ENCODE data around the gene CDHR3. TPM values are rescaled to one million over a fixed set of nuclear protein-coding genes. Genes with fewer than 3 reads are reported as not detected.

CDHR3 gene
- total RNA-seq, 1 donor, result 4.4 TPM

- no peak overlapping the region for H3K4me3 ChIP-seq (ENCODE audit: low read length)
Observed at GRCh38 chr7:106064771-106065574, 101.9 kb downstream of the CDHR3 start.

GRCh38 chr7:106065575-106066500 lies 102.8 kb downstream of the CDHR3 start:
- Histone ChIP-seq H3K9me3 (ENCODE audit: low read depth, low read length) (no peaks in the 10 kb centered on the region), H3K4me1 (ENCODE audit: insufficient read depth, low read length) (peaks cover 64% of the 10 kb centered on the region), H3K4me3 (ENCODE audit: low read length) (no peak overlapping the region), H3K27me3 (ENCODE audit: insufficient read depth, low read length) (no peaks in the 10 kb centered on the region)

More at GRCh38 chr7:106064771-106065574, 101.9 kb downstream of the CDHR3 start:
- H3K27me3 ChIP-seq (ENCODE audit: insufficient read depth, low read length), result no peaks in the 10 kb centered on the region
- peaks cover 62% of the 10 kb centered on the region for H3K4me1 ChIP-seq (ENCODE audit: insufficient read depth, low read length)
- no peaks in the 10 kb centered on the region for H3K9me3 ChIP-seq (ENCODE audit: low read depth, low read length)

GRCh38 chr7:106067678-106068077 lies 104.6 kb downstream of the CDHR3 start:
- Histone ChIP-seq H3K9me3 (ENCODE audit: low read depth, low read length) (no peaks in the 10 kb centered on the region), H3K27me3 (ENCODE audit: insufficient read depth, low read length) (no peaks in the 10 kb centered on the region), H3K4me3 (ENCODE audit: low read length) (no peak overlapping the region), H3K4me1 (ENCODE audit: insufficient read depth, low read length) (peaks cover 66% of the 10 kb centered on the region)

GRCh38 chr7:106068538-106068961 lies 105.5 kb downstream of the CDHR3 start:
- Histone ChIP-seq H3K27me3 (ENCODE audit: insufficient read depth, low read length) (no peaks in the 10 kb centered on the region), H3K4me1 (ENCODE audit: insufficient read depth, low read length) (peaks cover 66% of the 10 kb centered on the region), H3K4me3 (ENCODE audit: low read length) (no peak overlapping the region), H3K9me3 (ENCODE audit: low read depth, low read length) (no peaks in the 10 kb centered on the region)

GRCh38 chr7:106068986-106069385 lies 105.9 kb downstream of the CDHR3 start:
- H3K4me3 ChIP-seq (ENCODE audit: low read length), result no peak overlapping the region
- H3K4me1 ChIP-seq (ENCODE audit: insufficient read depth, low read length), result peaks cover 67% of the 10 kb centered on the region
- no peaks in the 10 kb centered on the region for H3K9me3 ChIP-seq (ENCODE audit: low read depth, low read length)
- H3K27me3 ChIP-seq (ENCODE audit: insufficient read depth, low read length), result no peaks in the 10 kb centered on the region

GRCh38 chr7:106069471-106070200 lies 106.6 kb downstream of the CDHR3 start:
- Histone ChIP-seq H3K4me1 (ENCODE audit: insufficient read depth, low read length) (peaks cover 68% of the 10 kb centered on the region), H3K27me3 (ENCODE audit: insufficient read depth, low read length) (no peaks in the 10 kb centered on the region), H3K9me3 (ENCODE audit: low read depth, low read length) (no peaks in the 10 kb centered on the region), H3K4me3 (ENCODE audit: low read length) (no peak overlapping the region)

GRCh38 chr7:106070201-106070551 lies 107.1 kb downstream of the CDHR3 start:
- H3K4me1 ChIP-seq (ENCODE audit: insufficient read depth, low read length), result peaks cover 67% of the 10 kb centered on the region
- no peak overlapping the region for H3K4me3 ChIP-seq (ENCODE audit: low read length)
- H3K27me3 ChIP-seq (ENCODE audit: insufficient read depth, low read length), result no peaks in the 10 kb centered on the region
- H3K9me3 ChIP-seq (ENCODE audit: low read depth, low read length), result no peaks in the 10 kb centered on the region

- H3K4me1 ChIP-seq (ENCODE audit: insufficient read depth, low read length), result peaks cover 70% of the 10 kb centered on the region
- H3K9me3 ChIP-seq (ENCODE audit: low read depth, low read length), result no peaks in the 10 kb centered on the region
- no peaks in the 10 kb centered on the region for H3K27me3 ChIP-seq (ENCODE audit: insufficient read depth, low read length)
- H3K4me3 ChIP-seq (ENCODE audit: low read length), result no peak overlapping the region
Observed at GRCh38 chr7:106070567-106071254, 107.6 kb downstream of the CDHR3 start.

- no peaks in the 10 kb centered on the region for H3K27me3 ChIP-seq (ENCODE audit: insufficient read depth, low read length)
- peak overlapping the region; percentile 19 for H3K4me3 ChIP-seq (ENCODE audit: low read length)
- no peaks in the 10 kb centered on the region for H3K9me3 ChIP-seq (ENCODE audit: low read depth, low read length)
- H3K4me1 ChIP-seq (ENCODE audit: insufficient read depth, low read length), result peaks cover 70% of the 10 kb centered on the region
Observed at GRCh38 chr7:106071356-106071998, 108.4 kb downstream of the CDHR3 start.

GRCh38 chr7:106071999-106072714 lies 109.1 kb downstream of the CDHR3 start:
- H3K4me3 ChIP-seq (ENCODE audit: low read length), result peak overlapping the region; percentile 3
- H3K9me3 ChIP-seq (ENCODE audit: low read depth, low read length), result no peaks in the 10 kb centered on the region
- H3K4me1 ChIP-seq (ENCODE audit: insufficient read depth, low read length), result peaks cover 70% of the 10 kb centered on the region
- H3K27me3 ChIP-seq (ENCODE audit: insufficient read depth, low read length), result no peaks in the 10 kb centered on the region

GRCh38 chr7:106072715-106073091 lies 109.6 kb downstream of the CDHR3 start:
- Histone ChIP-seq H3K27me3 (ENCODE audit: insufficient read depth, low read length) (no peaks in the 10 kb centered on the region), H3K4me3 (ENCODE audit: low read length) (no peak overlapping the region), H3K9me3 (ENCODE audit: low read depth, low read length) (no peaks in the 10 kb centered on the region), H3K4me1 (ENCODE audit: insufficient read depth, low read length) (peaks cover 70% of the 10 kb centered on the region)

GRCh38 chr7:106073701-106074100 lies 110.6 kb downstream of the CDHR3 start:
- Histone ChIP-seq H3K4me3 (ENCODE audit: low read length) (no peak overlapping the region), H3K27me3 (ENCODE audit: insufficient read depth, low read length) (no peaks in the 10 kb centered on the region), H3K4me1 (ENCODE audit: insufficient read depth, low read length) (peaks cover 63% of the 10 kb centered on the region), H3K9me3 (ENCODE audit: low read depth, low read length) (no peaks in the 10 kb centered on the region)

- Histone ChIP-seq H3K4me1 (ENCODE audit: insufficient read depth, low read length) (peaks cover 58% of the 10 kb centered on the region), H3K27me3 (ENCODE audit: insufficient read depth, low read length) (no peaks in the 10 kb centered on the region), H3K9me3 (ENCODE audit: low read depth, low read length) (no peaks in the 10 kb centered on the region), H3K4me3 (ENCODE audit: low read length) (no peak overlapping the region)
Observed at GRCh38 chr7:106074257-106074656, 111.2 kb downstream of the CDHR3 start.
